Activated naive CD4-positive, alpha-beta T cell treated with anti-CD3 and anti-CD28 coated beads, Interleukin-2, amount 50 U/mL, for 24 hours (primary cell): ENCODE data around the gene TPM2.

Experiments used
- H3K27ac Mint-ChIP-seq: one replicate; pipeline ENCODE4 v1.8.0; 2021; ENCODE audit warnings: mild to moderate bottlenecking, mixed read lengths
- H3K27me3 Mint-ChIP-seq: one replicate; pipeline ENCODE4 v1.8.0; 2021; ENCODE audit warnings: mixed read lengths
- H3K36me3 Mint-ChIP-seq: one replicate; pipeline ENCODE4 v1.8.0; 2021; ENCODE audit warnings: mixed read lengths
- H3K4me1 Mint-ChIP-seq: one replicate; pipeline ENCODE4 v1.8.0; 2021; ENCODE audit warnings: mixed read lengths
- H3K4me3 Mint-ChIP-seq: one replicate; pipeline ENCODE4 v1.8.0; 2021; ENCODE audit warnings: mild to moderate bottlenecking, mixed read lengths
- H3K9me3 Mint-ChIP-seq: one replicate; pipeline ENCODE4 v1.8.0; 2021; ENCODE audit warnings: mixed read lengths

Gene TPM2

GRCh38 chr9:35726931-35727330 is 37.2 kb upstream of the TPM2 start:
- H3K4me3 Mint-ChIP-seq = peak overlapping the region; percentile 49
- H3K27ac Mint-ChIP-seq = peak overlapping the region; percentile 60
- peaks cover 7% of the 10 kb centered on the region for H3K4me1 Mint-ChIP-seq
- H3K36me3 Mint-ChIP-seq = peaks cover 8% of the 10 kb centered on the region
- no peaks in the 10 kb centered on the region for H3K27me3 Mint-ChIP-seq
- H3K9me3 Mint-ChIP-seq = no peaks in the 10 kb centered on the region

GRCh38 chr9:35725362-35725761 is 35.6 kb upstream of the TPM2 start:
- H3K36me3 Mint-ChIP-seq = peaks cover 9% of the 10 kb centered on the region
- no peak overlapping the region for H3K4me3 Mint-ChIP-seq
- no peaks in the 10 kb centered on the region for H3K9me3 Mint-ChIP-seq
- no peaks in the 10 kb centered on the region for H3K27me3 Mint-ChIP-seq
- H3K27ac Mint-ChIP-seq = no peak overlapping the region
- no peaks in the 10 kb centered on the region for H3K4me1 Mint-ChIP-seq

- Mint-ChIP-seq H3K27ac (no peak overlapping the region), H3K36me3 (peaks cover 9% of the 10 kb centered on the region), H3K9me3 (no peaks in the 10 kb centered on the region), H3K4me1 (no peaks in the 10 kb centered on the region), H3K4me3 (no peak overlapping the region), H3K27me3 (no peaks in the 10 kb centered on the region)
These were observed 34.2 kb upstream of the TPM2 start for GRCh38 chr9:35723908-35724307.

- H3K9me3 Mint-ChIP-seq = no peaks in the 10 kb centered on the region
- H3K4me3 Mint-ChIP-seq = no peak overlapping the region
- peaks cover 9% of the 10 kb centered on the region for H3K36me3 Mint-ChIP-seq
- no peaks in the 10 kb centered on the region for H3K27me3 Mint-ChIP-seq
- no peaks in the 10 kb centered on the region for H3K4me1 Mint-ChIP-seq
- no peak overlapping the region for H3K27ac Mint-ChIP-seq
These were observed 33.7 kb upstream of the TPM2 start for GRCh38 chr9:35723426-35723825.

- Mint-ChIP-seq H3K4me3 (no peak overlapping the region), H3K27me3 (no peaks in the 10 kb centered on the region), H3K9me3 (no peaks in the 10 kb centered on the region), H3K27ac (no peak overlapping the region), H3K4me1 (no peaks in the 10 kb centered on the region), H3K36me3 (peaks cover 18% of the 10 kb centered on the region)
These were observed 29.8 kb upstream of the TPM2 start for GRCh38 chr9:35719546-35719945.

- peaks cover 15% of the 10 kb centered on the region for H3K36me3 Mint-ChIP-seq
- no peak overlapping the region for H3K4me3 Mint-ChIP-seq
- no peak overlapping the region for H3K27ac Mint-ChIP-seq
These were observed 29.2 kb upstream of the TPM2 start for GRCh38 chr9:35718721-35719511.

GRCh38 chr9:35717132-35717870 is 27.6 kb upstream of the TPM2 start:
- peaks cover 16% of the 10 kb centered on the region for H3K36me3 Mint-ChIP-seq

More at GRCh38 chr9:35718721-35719511, 29.2 kb upstream of the TPM2 start:
- no peaks in the 10 kb centered on the region for H3K27me3 Mint-ChIP-seq
- no peaks in the 10 kb centered on the region for H3K9me3 Mint-ChIP-seq
- no peaks in the 10 kb centered on the region for H3K4me1 Mint-ChIP-seq

GRCh38 chr9:35716230-35716629 is 26.5 kb upstream of the TPM2 start:
- Mint-ChIP-seq H3K27me3 (no peaks in the 10 kb centered on the region), H3K9me3 (no peaks in the 10 kb centered on the region), H3K4me3 (no peak overlapping the region), H3K4me1 (no peaks in the 10 kb centered on the region), H3K27ac (no peak overlapping the region), H3K36me3 (peaks cover 18% of the 10 kb centered on the region)

More at GRCh38 chr9:35717132-35717870, 27.6 kb upstream of the TPM2 start:
- Mint-ChIP-seq H3K4me1 (no peaks in the 10 kb centered on the region), H3K27ac (no peak overlapping the region), H3K27me3 (no peaks in the 10 kb centered on the region), H3K9me3 (no peaks in the 10 kb centered on the region), H3K4me3 (no peak overlapping the region)

GRCh38 chr9:35714579-35715252 is 25.0 kb upstream of the TPM2 start:
- no peaks in the 10 kb centered on the region for H3K9me3 Mint-ChIP-seq
- peaks cover 22% of the 10 kb centered on the region for H3K36me3 Mint-ChIP-seq
- no peaks in the 10 kb centered on the region for H3K4me1 Mint-ChIP-seq
- H3K4me3 Mint-ChIP-seq = no peak overlapping the region
- H3K27ac Mint-ChIP-seq = no peak overlapping the region
- H3K27me3 Mint-ChIP-seq = no peaks in the 10 kb centered on the region

- Mint-ChIP-seq H3K4me3 (no peak overlapping the region), H3K27me3 (no peaks in the 10 kb centered on the region), H3K36me3 (peaks cover 22% of the 10 kb centered on the region), H3K4me1 (no peaks in the 10 kb centered on the region), H3K27ac (no peak overlapping the region), H3K9me3 (no peaks in the 10 kb centered on the region)
These were observed 24.4 kb upstream of the TPM2 start for GRCh38 chr9:35714123-35714522.

- Mint-ChIP-seq H3K27ac (no peak overlapping the region), H3K4me3 (no peak overlapping the region), H3K36me3 (peaks cover 25% of the 10 kb centered on the region), H3K9me3 (no peaks in the 10 kb centered on the region), H3K27me3 (no peaks in the 10 kb centered on the region), H3K4me1 (no peaks in the 10 kb centered on the region)
These were observed 23.9 kb upstream of the TPM2 start for GRCh38 chr9:35713578-35713977.

GRCh38 chr9:35712762-35713400 is 23.2 kb upstream of the TPM2 start:
- H3K36me3 Mint-ChIP-seq = peaks cover 25% of the 10 kb centered on the region
- H3K27ac Mint-ChIP-seq = no peak overlapping the region
- H3K4me1 Mint-ChIP-seq = no peaks in the 10 kb centered on the region
- H3K9me3 Mint-ChIP-seq = no peaks in the 10 kb centered on the region
- no peak overlapping the region for H3K4me3 Mint-ChIP-seq
- H3K27me3 Mint-ChIP-seq = no peaks in the 10 kb centered on the region

- Mint-ChIP-seq H3K27me3 (no peaks in the 10 kb centered on the region), H3K9me3 (no peaks in the 10 kb centered on the region), H3K4me1 (no peaks in the 10 kb centered on the region), H3K27ac (no peak overlapping the region), H3K4me3 (no peak overlapping the region), H3K36me3 (peaks cover 31% of the 10 kb centered on the region)
These were observed 22.0 kb upstream of the TPM2 start for GRCh38 chr9:35711501-35712428.

GRCh38 chr9:35710818-35711500 is 21.2 kb upstream of the TPM2 start:
- no peaks in the 10 kb centered on the region for H3K9me3 Mint-ChIP-seq
- H3K27ac Mint-ChIP-seq = no peak overlapping the region
- H3K36me3 Mint-ChIP-seq = peaks cover 30% of the 10 kb centered on the region
- no peaks in the 10 kb centered on the region for H3K27me3 Mint-ChIP-seq
- H3K4me3 Mint-ChIP-seq = no peak overlapping the region
- H3K4me1 Mint-ChIP-seq = no peaks in the 10 kb centered on the region
